PFSK-1 (cell line): ENCODE results near the gene PAQR4.

Experiments used
- FOXP2 ChIP-seq: optimal IDR thresholded peaks from 2 replicates; pipeline ENCODE3; 2011; ENCODE audit warnings: borderline replicate concordance, control low read depth, inconsistent platforms; ENCODE audit not compliant: insufficient read depth; ENCODE audit errors: extremely low read length, extremely low read depth
- POLR2AphosphoS5 ChIP-seq: IDR thresholded peaks from 2 replicates; pipeline ENCODE4 v1.6.1; 2012; ENCODE audit warnings: low read depth, mild to moderate bottlenecking, control low read depth, low read length, moderate library complexity
- REST ChIP-seq, 2 experiments: IDR thresholded peaks; 2 replicates each; pipeline versions ENCODE4 v1.6.1 to v1.8.0; 2011 to 2012; ENCODE audit warnings: low read depth in 2 of 2, low read length in 2 of 2, control low read depth in 1 of 2, inconsistent platforms in 1 of 2, mild to moderate bottlenecking in 1 of 2, moderate library complexity in 1 of 2; ENCODE audit not compliant: insufficient read depth in 1 of 2
- SIN3A ChIP-seq: IDR thresholded peaks from 2 replicates; pipeline ENCODE4 v1.6.1; 2012; ENCODE audit warnings: mild to moderate bottlenecking, low read length, moderate library complexity, borderline replicate concordance; ENCODE audit not compliant: insufficient read depth
- TAF1 ChIP-seq: IDR thresholded peaks from 2 replicates; pipeline ENCODE4 v1.6.1; 2012; ENCODE audit warnings: low read length, control low read depth, borderline replicate concordance; ENCODE audit not compliant: insufficient read depth

Gene PAQR4

GRCh38 chr16:2991566-2992261 is 22.6 kb downstream of the PAQR4 start:
- no peak for TF ChIP-seq FOXP2
- no peak for TF ChIP-seq POLR2AphosphoS5
- TF ChIP-seq REST (IDR thresholded peaks at IDR 0.05; ENCODE audit: insufficient read depth in 1 of 2, low read depth in 2 of 2, low read length in 2 of 2), result no peak
- no peak for TF ChIP-seq SIN3A
- no peak for TF ChIP-seq TAF1

GRCh38 chr16:2992383-2993081 is 23.4 kb downstream of the PAQR4 start:
- no peak for TF ChIP-seq TAF1
- TF ChIP-seq FOXP2, result no peak
- TF ChIP-seq SIN3A, result no peak
- no peak for TF ChIP-seq POLR2AphosphoS5
- no peak for TF ChIP-seq REST (IDR thresholded peaks at IDR 0.05; ENCODE audit: insufficient read depth in 1 of 2, low read depth in 2 of 2, low read length in 2 of 2)

- no peak for TF ChIP-seq REST (IDR thresholded peaks at IDR 0.05; ENCODE audit: insufficient read depth in 1 of 2, low read depth in 2 of 2, low read length in 2 of 2)
- TF ChIP-seq POLR2AphosphoS5, result no peak
- TF ChIP-seq TAF1, result no peak
- no peak for TF ChIP-seq SIN3A
- TF ChIP-seq FOXP2, result no peak
Measured at GRCh38 chr16:2996298-2996697, 27.1 kb downstream of the PAQR4 start.

- TF ChIP-seq TAF1 (no peak), REST (IDR thresholded peaks at IDR 0.05; ENCODE audit: insufficient read depth in 1 of 2, low read depth in 2 of 2, low read length in 2 of 2) (no peak)
Measured at GRCh38 chr16:2999929-3000328, 30.8 kb downstream of the PAQR4 start.
